HS-5 (cell line): ENCODE results near the gene SH3RF3.
"Not testable (repeated sequence)": the region's sequence is repeated elsewhere in the genome, so short reads cannot be mapped to it uniquely, and the experiment has no call there.

Experiments
- DNase-seq: peaks from one replicate; pipeline ENCODE4 v3.0.0-alpha.2; 2012; ENCODE audit warnings: low read depth

The SH3RF3 gene

GRCh38 chr2:109527846-109528705, 399.1 kb downstream of the SH3RF3 start:
- no peak for DNase-seq

- no peak for DNase-seq
These were observed 400.0 kb downstream of the SH3RF3 start for GRCh38 chr2:109528811-109529501.

GRCh38 chr2:109529532-109530449, 400.8 kb downstream of the SH3RF3 start:
- no peak for DNase-seq

GRCh38 chr2:109530712-109531111, 401.7 kb downstream of the SH3RF3 start:
- DNase-seq = no peak

- DNase-seq = no peak
These were observed 402.2 kb downstream of the SH3RF3 start for GRCh38 chr2:109531221-109531620.

GRCh38 chr2:109531896-109532727, 403.1 kb downstream of the SH3RF3 start:
- DNase-seq = no peak

- DNase-seq = no peak
These were observed 403.7 kb downstream of the SH3RF3 start for GRCh38 chr2:109532728-109533076.

- no peak for DNase-seq
These were observed 404.8 kb downstream of the SH3RF3 start for GRCh38 chr2:109533823-109534222.

GRCh38 chr2:109535217-109535946, 406.4 kb downstream of the SH3RF3 start:
- DNase-seq = no peak

- DNase-seq = not testable (repeated sequence)
These were observed 407.6 kb downstream of the SH3RF3 start for GRCh38 chr2:109536556-109536955.

- DNase-seq = no peak
These were observed 408.7 kb downstream of the SH3RF3 start for GRCh38 chr2:109537565-109538222.

GRCh38 chr2:109538546-109538945, 409.5 kb downstream of the SH3RF3 start:
- no peak for DNase-seq

- DNase-seq = no peak
These were observed 413.4 kb downstream of the SH3RF3 start for GRCh38 chr2:109542384-109542783.

GRCh38 chr2:109545828-109546713, 417.1 kb downstream of the SH3RF3 start:
- DNase-seq = no peak

- no peak for DNase-seq
These were observed 418.3 kb downstream of the SH3RF3 start for GRCh38 chr2:109547280-109547679.

GRCh38 chr2:109549016-109549590, 420.1 kb downstream of the SH3RF3 start:
- no peak for DNase-seq
